GM23338 (cell line): Measurements from ENCODE around the gene CEP70. TPM values are rescaled to one million over a fixed set of nuclear protein-coding genes. Genes with fewer than 3 reads are reported as not detected.
A peak's percentile ranks its signal among the peaks of the same experiment; 100 is the strongest.

Experiments used
- ATAC-seq: fragments of 200-7000 bp; cut with Tn5 transposase; 3 replicates; pipeline ENCODE4 v1.9.1; 2020
- DNase-seq: peaks from one replicate; pipeline ENCODE4 v3.0.0-alpha.2; 2015; ENCODE audit warnings: low spot score
- H2AFZ ChIP-seq: fragments of 200-600 bp; sonication (generic); 2 replicates; pipeline ENCODE4 v1.8.0; 2016; ENCODE audit warnings: antibody characterized with exemption, mild to moderate bottlenecking, moderate library complexity
- H3F3A ChIP-seq: fragments of 200-600 bp; sonication (generic); replicated peaks from 2 replicates; pipeline ENCODE4 v1.8.0; 2017; ENCODE audit warnings: antibody characterized with exemption, mixed run types, low read depth
- H3K27ac ChIP-seq: fragments of 200-600 bp; sonication (generic); 2 replicates; pipeline ENCODE4 v1.6.1; 2016; ENCODE audit warnings: low read depth
- H3K27me3 ChIP-seq: fragments of 200-600 bp; sonication (generic); 2 replicates; pipeline ENCODE4 v1.8.0; 2016; ENCODE audit warnings: mild to moderate bottlenecking, mixed run types, moderate library complexity; ENCODE audit not compliant: insufficient read depth
- H3K36me3 ChIP-seq: fragments of 200-600 bp; sonication (generic); 2 replicates; pipeline ENCODE4 v1.8.0; 2016; ENCODE audit warnings: mild to moderate bottlenecking; ENCODE audit not compliant: insufficient read depth
- H3K4me1 ChIP-seq: fragments of 200-600 bp; sonication (generic); 2 replicates; pipeline ENCODE4 v1.8.0; 2016; ENCODE audit warnings: mild to moderate bottlenecking, moderate library complexity; ENCODE audit not compliant: insufficient read depth
- H3K4me2 ChIP-seq: fragments of 200-600 bp; sonication (generic); 2 replicates; pipeline ENCODE4 v1.7.1; 2017; ENCODE audit warnings: mixed run types
- H3K4me3 ChIP-seq: fragments of 200-600 bp; sonication (generic); 2 replicates; pipeline ENCODE4 v1.6.1; 2016; ENCODE audit warnings: mixed run types
- H3K79me2 ChIP-seq: fragments of 200-600 bp; sonication (generic); replicated peaks from 2 replicates; pipeline ENCODE4 v1.8.0; 2017; ENCODE audit warnings: mild to moderate bottlenecking; ENCODE audit not compliant: insufficient read depth
- H3K9me2 ChIP-seq: fragments of 200-600 bp; sonication (generic); 2 replicates; pipeline ENCODE4 v1.8.0; 2017; ENCODE audit not compliant: insufficient read depth
- H4K20me1 ChIP-seq: fragments of 200-600 bp; sonication (generic); replicated peaks from 2 replicates; pipeline ENCODE4 v1.8.0; 2017; ENCODE audit warnings: mild to moderate bottlenecking; ENCODE audit not compliant: insufficient read depth
- H3K27ac Mint-ChIP-seq: 2 replicates; pipeline ENCODE4 v1.8.0; 2020; ENCODE audit warnings: inconsistent platforms, mild to moderate bottlenecking, moderate library complexity, mixed read lengths
- H3K27me3 Mint-ChIP-seq: 3 replicates; pipeline ENCODE4 v1.8.0; 2022; ENCODE audit warnings: low read depth, mild to moderate bottlenecking, moderate library complexity, mixed read lengths, inconsistent platforms; ENCODE audit not compliant: insufficient read depth, poor library complexity
- H3K36me3 Mint-ChIP-seq: 3 replicates; pipeline ENCODE4 v1.8.0; 2021; ENCODE audit warnings: low read depth, mild to moderate bottlenecking, inconsistent platforms, moderate library complexity, mixed read lengths
- H3K4me1 Mint-ChIP-seq: 3 replicates; pipeline ENCODE4 v1.8.0; 2020; ENCODE audit warnings: mild to moderate bottlenecking, inconsistent platforms, mixed read lengths
- H3K4me3 Mint-ChIP-seq: 3 replicates; pipeline ENCODE4 v1.8.0; 2021; ENCODE audit warnings: moderate library complexity, mild to moderate bottlenecking, inconsistent platforms, mixed read lengths
- H3K9me3 Mint-ChIP-seq: 3 replicates; pipeline ENCODE4 v1.8.0; 2020; ENCODE audit warnings: moderate library complexity, mild to moderate bottlenecking, inconsistent platforms, mixed read lengths
- CREB1 ChIP-seq: fragments of 250-450 bp; sonication (Bioruptor Pico); IDR thresholded peaks from 2 replicates; pipeline ENCODE4 v1.5.0; 2020; ENCODE audit warnings: low read depth, mild to moderate bottlenecking, moderate library complexity
- CTCF ChIP-seq, 2 experiments: fragments of 200-600 bp in 1 of 2; sonication (generic) in 1 of 2; conservative IDR thresholded peaks; 2 replicates each; pipeline versions ENCODE4 v1.5.1 to v1.6.1; 2016 to 2017; ENCODE audit warnings: antibody characterized with exemption in 2 of 2, low read depth in 2 of 2, mild to moderate bottlenecking in 2 of 2, moderate library complexity in 1 of 2
- ETS1 ChIP-seq: IDR thresholded peaks from 2 replicates; pipeline ENCODE4 v1.6.1; 2016; ENCODE audit warnings: antibody characterized with exemption
- EZH2 ChIP-seq: fragments of 200-600 bp; sonication (generic); IDR thresholded peaks from one replicate; pipeline ENCODE4 v1.8.0; 2017; ENCODE audit warnings: antibody characterized with exemption, mild to moderate bottlenecking, low read depth; ENCODE audit not compliant: unreplicated experiment
- EZH2phosphoT487 ChIP-seq: fragments of 200-600 bp; sonication (generic); IDR thresholded peaks from one replicate; pipeline ENCODE4 v1.8.1; 2018; ENCODE audit warnings: antibody characterized with exemption; ENCODE audit not compliant: unreplicated experiment
- JUNB ChIP-seq: IDR thresholded peaks from one replicate; pipeline ENCODE4 v1.6.1; 2016; ENCODE audit warnings: antibody characterized with exemption; ENCODE audit not compliant: unreplicated experiment
- NANOG ChIP-seq: IDR thresholded peaks from 2 replicates; pipeline ENCODE4 v1.6.1; 2016; ENCODE audit warnings: antibody characterized with exemption, borderline replicate concordance
- POLR2AphosphoS5 ChIP-seq: IDR thresholded peaks from 2 replicates; pipeline ENCODE4 v1.6.1; 2016; ENCODE audit warnings: antibody characterized with exemption, low read depth
- REST ChIP-seq: IDR thresholded peaks from one replicate; pipeline ENCODE4 v1.6.1; 2018; ENCODE audit warnings: antibody characterized with exemption; ENCODE audit not compliant: unreplicated experiment
- STAT1 ChIP-seq: IDR thresholded peaks from one replicate; pipeline ENCODE4 v1.6.1; 2016; ENCODE audit warnings: antibody characterized with exemption; ENCODE audit not compliant: unreplicated experiment
- ZNF114 ChIP-seq: fragments of 250-450 bp; sonication (Bioruptor Pico); IDR thresholded peaks from 2 replicates; pipeline ENCODE4 v1.5.0; 2020; ENCODE audit warnings: mild to moderate bottlenecking, moderate library complexity
- ZNF331 ChIP-seq: fragments of 250-450 bp; sonication (Bioruptor Pico); IDR thresholded peaks from 2 replicates; pipeline ENCODE4 v1.5.0; 2020; ENCODE audit warnings: low read depth, mild to moderate bottlenecking, moderate library complexity
- ZNF462 ChIP-seq: fragments of 250-450 bp; sonication (Bioruptor Pico); IDR thresholded peaks from 2 replicates; pipeline ENCODE4 v1.5.0; 2020; ENCODE audit warnings: mild to moderate bottlenecking, moderate library complexity
- polyA plus RNA-seq: library from polyadenylated mRNA; unstranded; fragments of >200 nt; fragmentation: Nextera tagmentation; extraction: Ambion mirVana; gene quantifications from 2 replicates; pipeline ENCODE4 v1.2.1, GENCODE V29; 2016
- total RNA-seq: library from RNA; depleted of rRNA; stranded (reverse); fragments of >200 nt; shearing (Covaris generic); gene quantifications from 2 replicates; pipeline ENCODE4 v1.2.3, GENCODE V29; 2014

Gene CEP70
- total and polyA plus RNA-seq, 2 experiments from 2014 or later = 28.8 to 31.4 TPM

GRCh38 chr3:138511945-138512344 is 82.1 kb downstream of the CEP70 start:
- Mint-ChIP-seq H3K4me3 (no peak overlapping the region), H3K36me3 (peaks cover 17% of the 10 kb centered on the region), H3K4me1 (peaks cover 13% of the 10 kb centered on the region), H3K27me3 (peaks cover 12% of the 10 kb centered on the region), H3K9me3 (peaks cover 12% of the 10 kb centered on the region), H3K27ac (peak overlapping the region; percentile 43; the same call in 1 of the 2 replicates)
- DNase-seq (no peak), ATAC-seq (no peak)
- no peak overlapping the region for H3K4me3 ChIP-seq
- no peak overlapping the region for H3K27ac ChIP-seq
- H2AFZ ChIP-seq = no peak overlapping the region
- 0 out of 2 replicates have a peak, but pooled peaks cover 5% of the 10 kb centered on the region for H3K36me3 ChIP-seq
- no peak overlapping the region for H3K4me2 ChIP-seq
- no peak for TF ChIP-seq POLR2AphosphoS5
- no peak for TF ChIP-seq EZH2phosphoT487
- no peak for TF ChIP-seq CREB1 (CRISPR knock-in tag)
- no peak for TF ChIP-seq EZH2
- TF ChIP-seq JUNB = no peak
- no peak for TF ChIP-seq STAT1
- TF ChIP-seq ETS1 = no peak
- no peak for TF ChIP-seq ZNF462 (CRISPR knock-in tag)
- TF ChIP-seq REST = no peak
- no peak for TF ChIP-seq NANOG
- no peak for TF ChIP-seq CTCF (conservative IDR thresholded peaks at IDR 0.05; ENCODE audit: low read depth in 2 of 2)
- TF ChIP-seq ZNF331 (CRISPR knock-in tag) = no peak
- no peak for TF ChIP-seq ZNF114
- 0 out of 2 replicates have a peak, but pooled peaks cover 6% of the 10 kb centered on the region for H3K9me2 ChIP-seq
- H3K79me2 ChIP-seq = no peaks in the 10 kb centered on the region
- no peaks in the 10 kb centered on the region for H3K27me3 ChIP-seq
- H3K4me1 ChIP-seq = peaks cover 9% of the 10 kb centered on the region; the same call in 1 of the 2 replicates
- no peaks in the 10 kb centered on the region for H4K20me1 ChIP-seq
- H3F3A ChIP-seq = no peaks in the 10 kb centered on the region
